HepG2 (cell line): ENCODE results near the gene IQCH.

Experiments used
- CTCF ChIP-seq: sonication (generic); formaldehyde crosslinking; IDR thresholded peaks from 2 replicates; pipeline ENCODE4 v1.5.0; 2020; ENCODE audit warnings: mild to moderate bottlenecking, missing genetic modification reagents, moderate library complexity
- ELF1 ChIP-seq: sonication (generic); formaldehyde crosslinking; IDR thresholded peaks from 2 replicates; pipeline ENCODE4 v1.4.0; 2020; ENCODE audit warnings: missing genetic modification reagents
- GABPA ChIP-seq, 2 experiments: IDR thresholded peaks; 2 replicates each; pipeline ENCODE4 v1.6.1; 2011 to 2016; ENCODE audit warnings: low read depth in 2 of 2, low read length in 1 of 2, missing biosample characterization in 1 of 2, missing genetic modification characterization in 1 of 2
- MEF2D ChIP-seq: sonication (generic); formaldehyde crosslinking; IDR thresholded peaks from 2 replicates; pipeline ENCODE4 v1.5.1; 2020; ENCODE audit warnings: mild to moderate bottlenecking, missing genetic modification reagents
- RAD21 ChIP-seq: fragments of 450-650 bp; formaldehyde crosslinking; IDR thresholded peaks from 2 replicates; pipeline ENCODE4 v1.5.0; 2020; ENCODE audit warnings: mild to moderate bottlenecking
- SIN3A ChIP-seq: IDR thresholded peaks from 2 replicates; pipeline ENCODE4 v1.6.1; 2011; ENCODE audit warnings: low read depth, mild to moderate bottlenecking, control low read depth, low read length, borderline replicate concordance
- SP2 ChIP-seq: sonication (generic); formaldehyde crosslinking; IDR thresholded peaks from 2 replicates; pipeline ENCODE4 v1.5.1; 2020; ENCODE audit warnings: mild to moderate bottlenecking, missing genetic modification reagents
- ZBTB43 ChIP-seq: sonication (generic); formaldehyde crosslinking; conservative IDR thresholded peaks from 2 replicates; pipeline ENCODE4 v1.4.0; 2020; ENCODE audit warnings: missing genetic modification reagents
- ZFP62 ChIP-seq: sonication (generic); formaldehyde crosslinking; IDR thresholded peaks from 2 replicates; pipeline ENCODE4 v1.4.0; 2020; ENCODE audit warnings: missing genetic modification reagents
- ZNF550 ChIP-seq: sonication (generic); formaldehyde crosslinking; IDR thresholded peaks from 2 replicates; pipeline ENCODE4 v1.4.0; 2020; ENCODE audit warnings: mild to moderate bottlenecking, missing genetic modification reagents, borderline replicate concordance
- ZNF556 ChIP-seq: sonication (generic); formaldehyde crosslinking; IDR thresholded peaks from 2 replicates; pipeline ENCODE4 v1.4.0; 2020; ENCODE audit warnings: mild to moderate bottlenecking, missing genetic modification reagents, borderline replicate concordance
- ZSCAN5A ChIP-seq: sonication (generic); formaldehyde crosslinking; IDR thresholded peaks from 2 replicates; pipeline ENCODE4 v1.8.0; 2022; ENCODE audit warnings: mild to moderate bottlenecking, missing genetic modification reagents, borderline replicate concordance

GRCh38 chr15:67460521-67460920 lies 205.9 kb downstream of the IQCH start:
- no peak for TF ChIP-seq CTCF (CRISPR knock-in tag)
- no peak for TF ChIP-seq SP2
- TF ChIP-seq ZNF550 (CRISPR knock-in tag), result no peak
- no peak for TF ChIP-seq ZFP62
- TF ChIP-seq MEF2D (CRISPR knock-in tag), result no peak
- TF ChIP-seq ELF1 (CRISPR knock-in tag), result no peak
- no peak for TF ChIP-seq GABPA (IDR thresholded peaks at IDR 0.05; ENCODE audit: low read depth, low read length)
- no peak for TF ChIP-seq GABPA (CRISPR knock-in tag; IDR thresholded peaks at IDR 0.05; ENCODE audit: low read depth)
- TF ChIP-seq ZSCAN5A (CRISPR knock-in tag), result no peak
- no peak for TF ChIP-seq ZBTB43 (CRISPR knock-in tag)
- no peak for TF ChIP-seq ZNF556 (CRISPR knock-in tag)
- TF ChIP-seq SIN3A, result no peak
- no peak for TF ChIP-seq RAD21 (CRISPR knock-in tag)
